Colonic mucosa (tissue), 4 donors: ENCODE data around the gene DNAJA3. TPM values are rescaled to one million over a fixed set of nuclear protein-coding genes. Genes with fewer than 3 reads are reported as not detected.

ENCODE experiments used
- DNase-seq: peaks from one replicate; pipeline ENCODE4 v3.0.0-alpha.2; 2020
- H3K27ac ChIP-seq: fragments of 200-600 bp; one replicate; pipeline ENCODE4 v1.8.0; 2021
- H3K27me3 ChIP-seq: fragments of 200-600 bp; one replicate; pipeline ENCODE4 v1.8.0; 2021
- H3K36me3 ChIP-seq: fragments of 200-600 bp; one replicate; pipeline ENCODE4 v1.8.0; 2021
- H3K4me1 ChIP-seq: fragments of 200-600 bp; one replicate; pipeline ENCODE4 v1.8.0; 2021; ENCODE audit warnings: mild to moderate bottlenecking
- H3K4me3 ChIP-seq: fragments of 200-600 bp; one replicate; pipeline ENCODE4 v1.8.0; 2021
- H3K9ac ChIP-seq, 2 donors: one replicate each; pipeline ENCODE4 v1.7.0; 2013; ENCODE audit warnings: control low read depth in 2 of 2, low read depth in 2 of 2, low read length in 2 of 2
- H3K9me3 ChIP-seq: fragments of 200-600 bp; one replicate; pipeline ENCODE4 v1.8.0; 2021
- CTCF ChIP-seq: fragments of 200-600 bp; IDR thresholded peaks from one replicate; pipeline ENCODE4 v1.8.0; 2022; ENCODE audit warnings: antibody characterized with exemption, mild to moderate bottlenecking
- intact Hi-C: fragments of 100-400 bp; cut with DNase I; formaldehyde crosslinking; loops from one replicate; pipeline ENCODE4 v1.14.1; 2022
- total RNA-seq, 2 donors: library from RNA; stranded (reverse); fragmentation: NEBNext Ultra II Directional in 1 of 2; extraction: Animal tissue kit (Norgen Biotek cat#: 25700) in 1 of 2; gene quantifications; one replicate each; pipeline ENCODE4 v1.2.1, GENCODE V29; 2021
- donor health status: healthy.
- donor health status: DM: no; HTN: no; CAD: no.
- donor health status: DM: no; HTN: no; CAD: no.

The DNAJA3 gene
- total RNA-seq, 2 donors from 2014 or later = 48.3 to 76.1 TPM

GRCh38 chr16:4475880-4476788, 50.5 kb downstream of the DNAJA3 start, which contains the start of gene HMOX2:
Gene HMOX2, plus strand, starts transcription at chr16:4476398. Its CDS starts 29,127 bp downstream, at chr16:4505525.
- Histone ChIP-seq H3K4me1 (peaks cover 5% of the 10 kb centered on the region), H3K4me3 (peak within 1 kb of the TSS; percentile 76), H3K27ac (peak within 1 kb of the TSS; percentile 81), H3K36me3 (no peaks in the 10 kb centered on the region), H3K9me3 (no peaks in the 10 kb centered on the region), H3K9ac (peak within 1 kb of the TSS; percentile 91 to 94), H3K27me3 (no peaks in the 10 kb centered on the region)
- intact Hi-C loops = loop anchor here (10.0 kb wide), 1 partner anchor 51 kb away; the partner anchor contains the start of gene DNAJA3
- TF ChIP-seq CTCF = no peak
- DNase-seq = peak; percentile 96

GRCh38 chr16:4477966-4478365, 52.3 kb downstream of the DNAJA3 start:
- no peak for TF ChIP-seq CTCF
- intact Hi-C loops = loop anchor here (10.0 kb wide), 1 partner anchor 53 kb away; the partner anchor contains the start of gene DNAJA3
- H3K4me1 ChIP-seq = peaks cover 5% of the 10 kb centered on the region
- no peak overlapping the region for H3K27ac ChIP-seq
- DNase-seq = no peak
- no peaks in the 10 kb centered on the region for H3K9me3 ChIP-seq
- peak overlapping the region in 1 of 2 donors; percentile 24 for H3K9ac ChIP-seq
- no peaks in the 10 kb centered on the region for H3K27me3 ChIP-seq
- H3K4me3 ChIP-seq = no peak overlapping the region
- H3K36me3 ChIP-seq = no peaks in the 10 kb centered on the region

GRCh38 chr16:4481526-4481925, 55.9 kb downstream of the DNAJA3 start:
- Histone ChIP-seq H3K27me3 (no peaks in the 10 kb centered on the region), H3K36me3 (no peaks in the 10 kb centered on the region), H3K4me1 (no peaks in the 10 kb centered on the region), H3K27ac (no peak overlapping the region), H3K4me3 (no peak overlapping the region), H3K9ac (no peak overlapping the region), H3K9me3 (no peaks in the 10 kb centered on the region)
- DNase-seq = no peak
- no peak for TF ChIP-seq CTCF
- intact Hi-C loops = no loop called here

- H3K36me3 ChIP-seq = no peaks in the 10 kb centered on the region
- no peak for TF ChIP-seq CTCF
- no peak overlapping the region for H3K9ac ChIP-seq
- H3K27me3 ChIP-seq = no peaks in the 10 kb centered on the region
- no peak for DNase-seq
- H3K4me1 ChIP-seq = no peaks in the 10 kb centered on the region
- H3K27ac ChIP-seq = no peak overlapping the region
- H3K9me3 ChIP-seq = no peaks in the 10 kb centered on the region
- no peak overlapping the region for H3K4me3 ChIP-seq
- intact Hi-C loops = no loop called here
These were observed 56.3 kb downstream of the DNAJA3 start for GRCh38 chr16:4481963-4482362.

GRCh38 chr16:4486126-4486893, 60.6 kb downstream of the DNAJA3 start:
- H3K4me3 ChIP-seq = no peak overlapping the region
- no peak for DNase-seq
- H3K27me3 ChIP-seq = no peaks in the 10 kb centered on the region
- no peak overlapping the region for H3K9ac ChIP-seq
- H3K9me3 ChIP-seq = no peaks in the 10 kb centered on the region
- intact Hi-C loops = no loop called here
- H3K4me1 ChIP-seq = no peaks in the 10 kb centered on the region
- H3K27ac ChIP-seq = no peak overlapping the region
- no peak for TF ChIP-seq CTCF
- H3K36me3 ChIP-seq = no peaks in the 10 kb centered on the region
